ENCODE results near the gene RABEPK.
"Not testable (repeated sequence)": the region's sequence is repeated elsewhere in the genome, so short reads cannot be mapped to it uniquely, and the experiment has no call there.

Gene RABEPK, protein sequence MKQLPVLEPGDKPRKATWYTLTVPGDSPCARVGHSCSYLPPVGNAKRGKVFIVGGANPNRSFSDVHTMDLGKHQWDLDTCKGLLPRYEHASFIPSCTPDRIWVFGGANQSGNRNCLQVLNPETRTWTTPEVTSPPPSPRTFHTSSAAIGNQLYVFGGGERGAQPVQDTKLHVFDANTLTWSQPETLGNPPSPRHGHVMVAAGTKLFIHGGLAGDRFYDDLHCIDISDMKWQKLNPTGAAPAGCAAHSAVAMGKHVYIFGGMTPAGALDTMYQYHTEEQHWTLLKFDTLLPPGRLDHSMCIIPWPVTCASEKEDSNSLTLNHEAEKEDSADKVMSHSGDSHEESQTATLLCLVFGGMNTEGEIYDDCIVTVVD

DNA sequence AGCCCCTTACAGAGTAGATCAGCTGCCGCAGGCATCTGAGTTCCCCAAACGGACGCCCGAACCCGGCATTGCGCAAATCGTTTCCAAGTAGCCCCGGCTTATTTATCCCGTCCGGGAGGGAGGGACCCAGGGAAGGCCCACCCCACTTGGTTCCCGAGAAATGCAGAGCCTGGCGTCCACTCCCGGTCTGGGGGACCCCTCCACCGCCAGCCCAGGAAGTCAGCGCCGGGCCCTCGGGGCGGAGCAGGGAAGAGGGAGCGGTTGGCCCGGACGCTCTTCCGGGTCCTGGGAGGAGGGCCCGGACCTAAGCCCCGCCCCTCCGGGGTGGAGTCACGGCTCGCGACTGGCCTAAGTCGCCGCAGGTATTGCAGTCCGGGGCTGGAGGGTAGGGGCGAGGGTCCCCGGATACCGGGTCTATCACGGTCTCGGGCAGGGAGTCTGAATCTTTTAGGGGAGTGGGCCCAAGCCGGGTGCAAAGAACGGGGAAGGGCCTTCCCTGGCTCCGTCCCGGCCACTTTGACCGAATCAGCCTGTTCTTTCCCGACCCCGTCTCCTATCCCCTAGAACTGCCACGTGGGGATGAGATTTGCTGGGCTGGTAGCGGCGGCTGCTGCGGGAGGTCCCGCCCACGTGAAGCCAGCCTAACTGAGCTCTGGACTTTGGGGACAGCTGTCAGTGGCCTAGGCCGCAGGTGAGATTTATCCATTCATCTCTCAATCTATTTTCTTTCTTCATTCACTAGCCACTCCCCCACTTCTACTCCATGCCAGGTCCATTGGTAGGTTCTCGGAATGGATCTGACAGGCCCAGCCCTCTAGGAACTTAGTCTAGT, at the start of gene RABEPK:
RABEPK (plus strand) TSS at position 327 of the 832 bp plus-strand sequence. CDS start 2,472 bp downstream, outside the sequence.
- peak; percentile 81 for DNase-seq (ENCODE audit: low read depth)

DNA sequence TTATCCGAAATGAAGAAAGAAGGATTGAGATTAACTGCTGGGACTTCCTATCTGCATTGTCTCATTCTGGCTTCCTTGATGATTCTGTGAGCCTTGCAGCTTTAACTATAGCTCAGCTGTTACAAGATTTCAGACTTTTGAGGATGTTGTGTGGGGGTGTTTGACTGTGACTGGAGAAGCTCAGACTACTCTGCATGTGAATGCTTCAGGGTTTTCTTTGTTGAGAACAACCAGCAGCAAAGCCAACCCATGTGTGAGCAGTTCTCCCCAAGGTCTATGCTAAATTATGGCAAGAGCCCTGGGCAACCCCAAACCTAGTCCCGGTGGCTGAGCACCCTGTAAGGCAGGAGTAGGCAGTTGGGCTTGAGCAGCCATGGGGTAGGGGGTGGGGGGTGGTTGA, 48.6 kb upstream of the RABEPK start:
- DNase-seq (ENCODE audit: low read depth) = no peak

DNA sequence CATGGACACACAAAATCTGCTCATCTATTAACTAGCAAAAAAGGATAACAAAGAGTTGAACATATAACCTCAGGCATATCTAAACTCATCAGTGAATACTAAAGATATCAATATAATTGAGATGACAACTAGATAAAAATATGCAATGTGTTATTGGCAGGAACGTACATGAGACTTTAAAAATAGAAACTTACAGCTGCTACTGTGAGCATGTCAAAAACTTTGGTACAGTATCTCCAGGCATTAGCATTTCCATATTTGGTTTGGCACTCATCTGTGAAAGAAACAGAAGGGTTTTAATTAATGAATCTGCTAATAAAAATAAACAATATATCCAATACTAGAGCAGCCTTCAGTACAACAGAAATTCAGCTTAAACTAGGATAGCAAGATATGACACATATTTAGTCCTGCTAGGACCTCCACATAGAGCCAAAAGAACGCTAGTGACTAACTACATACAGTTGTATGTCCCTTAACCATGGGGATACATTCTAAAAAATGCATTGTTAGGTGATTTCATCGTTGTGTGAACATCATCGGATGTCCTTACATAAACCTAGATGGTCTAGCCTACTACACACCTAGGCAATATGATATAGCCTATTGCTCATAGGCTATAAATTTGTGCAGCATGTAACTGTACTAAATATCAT, 46.5 kb upstream of the RABEPK start:
- DNase-seq (ENCODE audit: low read depth) = no peak

DNA sequence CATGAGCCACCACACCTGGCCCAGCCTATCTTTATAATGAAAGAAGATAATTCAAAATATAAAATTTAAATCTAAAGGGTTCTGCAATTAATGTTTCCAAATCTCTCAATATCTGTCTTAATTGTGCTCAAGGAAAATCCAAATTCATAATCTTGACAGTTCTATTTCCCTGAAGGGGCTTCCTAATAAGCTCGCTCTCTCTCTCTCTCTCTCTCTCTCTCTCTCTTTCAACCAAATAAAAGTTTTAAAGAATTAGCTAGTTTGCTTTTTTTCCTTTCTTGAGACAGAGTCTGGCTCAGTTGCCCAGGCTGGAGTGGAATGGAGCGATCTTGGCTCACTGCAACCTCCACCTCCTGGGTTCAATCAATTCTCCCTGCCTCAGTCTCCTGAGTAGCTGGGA, 43.8 kb upstream of the RABEPK start:
- no peak for DNase-seq (ENCODE audit: low read depth)

DNA sequence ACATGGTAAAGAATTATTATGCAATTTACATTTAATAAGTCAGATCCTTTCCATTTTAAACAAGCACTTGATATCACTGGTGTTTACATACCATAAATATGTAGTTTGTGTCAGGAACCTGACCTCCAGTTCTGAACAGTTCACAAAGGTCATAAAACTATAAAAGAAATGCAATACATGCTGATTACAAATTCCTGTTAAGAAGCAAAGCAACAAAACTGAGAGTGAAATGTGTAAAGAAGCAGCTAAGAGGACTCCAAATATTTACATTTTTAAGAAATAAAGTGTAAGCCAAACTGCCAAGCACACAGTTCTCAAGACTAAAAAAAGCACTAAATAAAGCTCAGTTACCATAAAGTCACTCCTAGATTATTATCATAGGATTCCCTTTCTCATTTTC, 39.6 kb upstream of the RABEPK start:
- no peak for DNase-seq (ENCODE audit: low read depth)

DNA sequence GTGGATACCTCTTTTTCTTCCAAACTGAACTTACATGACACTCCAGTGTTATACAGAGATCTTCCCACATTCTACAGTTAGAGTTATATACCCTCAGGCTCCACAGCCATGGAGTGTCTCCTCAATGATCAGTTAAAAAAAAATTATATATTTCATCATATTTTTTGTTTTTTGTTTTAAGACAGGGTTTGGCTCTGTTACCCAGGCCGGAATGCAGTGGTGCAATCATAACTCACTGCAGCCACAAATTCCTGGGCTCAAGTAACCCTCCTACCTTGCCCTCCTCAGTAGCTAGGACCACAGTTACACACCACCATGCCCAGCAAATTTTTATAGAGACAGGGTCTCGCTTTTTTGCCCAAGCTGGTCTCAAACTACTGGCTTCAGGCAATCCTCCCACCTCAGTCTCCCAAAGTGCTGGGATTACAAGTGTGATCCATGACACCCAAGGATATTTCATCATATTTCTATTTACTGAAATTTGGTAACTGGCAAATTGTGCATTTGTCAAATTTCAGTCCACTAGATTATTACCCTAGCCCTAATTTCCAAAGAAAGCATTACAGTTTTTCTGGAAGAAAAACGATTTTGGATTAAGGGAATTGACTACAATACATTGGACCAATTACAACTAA, 38.9 kb upstream of the RABEPK start:
- no peak for DNase-seq (ENCODE audit: low read depth)

DNA sequence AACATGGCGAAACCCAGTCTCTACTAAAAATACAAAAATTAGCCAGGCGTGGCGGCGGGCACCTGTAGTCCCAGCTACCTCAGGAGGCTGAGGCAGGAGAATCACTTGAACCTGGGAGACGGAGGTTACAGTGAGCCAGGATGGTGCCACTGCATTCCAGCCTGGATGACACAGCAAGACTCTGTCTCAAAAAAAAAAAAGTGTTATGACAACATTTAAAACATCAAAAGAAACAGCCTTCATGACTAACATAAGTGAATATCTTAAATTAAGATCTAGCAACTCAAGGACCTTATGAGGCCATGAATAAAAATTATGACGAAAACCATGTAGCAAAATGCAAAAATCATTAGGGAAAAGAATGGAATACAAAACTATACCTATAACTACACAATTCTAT, 37.5 kb upstream of the RABEPK start:
- DNase-seq (ENCODE audit: low read depth) = not testable (repeated sequence)

DNA sequence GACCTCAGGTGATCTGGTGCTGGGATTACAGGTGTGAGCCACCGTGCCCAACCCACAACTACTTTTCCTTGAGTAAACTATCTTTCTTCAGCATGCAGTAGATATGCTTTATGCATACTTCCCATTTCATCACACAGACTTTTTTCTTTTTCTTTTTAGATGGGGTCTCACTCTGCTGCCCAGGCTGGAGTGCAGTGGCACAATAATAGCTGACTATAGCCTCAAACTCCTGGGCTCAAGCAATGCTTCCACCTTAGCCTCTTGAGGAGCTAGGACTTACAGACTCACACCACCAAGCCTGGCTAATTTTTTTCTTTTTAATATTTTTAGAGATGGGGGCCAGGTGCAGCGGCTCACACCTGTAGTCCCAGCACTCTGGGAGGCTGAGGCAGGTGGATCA, 33.6 kb upstream of the RABEPK start:
- no peak for DNase-seq (ENCODE audit: low read depth)

DNA sequence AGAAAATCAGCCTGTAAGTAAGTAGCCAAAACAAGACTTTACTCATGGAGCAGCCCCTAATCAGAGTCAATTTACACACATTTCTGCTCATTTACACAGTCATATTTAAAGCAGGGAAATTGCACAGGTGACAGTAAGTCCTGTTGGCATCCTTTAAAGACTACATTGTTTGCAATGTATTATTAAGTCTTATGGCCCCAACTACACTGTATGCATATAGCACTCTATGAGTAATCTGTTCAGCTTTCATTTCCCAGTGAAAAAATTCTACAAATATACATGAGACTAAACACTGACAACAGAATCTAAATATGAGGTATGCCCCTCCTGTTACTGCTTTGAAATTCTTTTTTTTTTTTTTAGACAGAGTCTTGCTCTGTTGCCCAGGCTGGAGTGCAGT, 30.4 kb upstream of the RABEPK start:
- no peak for DNase-seq (ENCODE audit: low read depth)

DNA sequence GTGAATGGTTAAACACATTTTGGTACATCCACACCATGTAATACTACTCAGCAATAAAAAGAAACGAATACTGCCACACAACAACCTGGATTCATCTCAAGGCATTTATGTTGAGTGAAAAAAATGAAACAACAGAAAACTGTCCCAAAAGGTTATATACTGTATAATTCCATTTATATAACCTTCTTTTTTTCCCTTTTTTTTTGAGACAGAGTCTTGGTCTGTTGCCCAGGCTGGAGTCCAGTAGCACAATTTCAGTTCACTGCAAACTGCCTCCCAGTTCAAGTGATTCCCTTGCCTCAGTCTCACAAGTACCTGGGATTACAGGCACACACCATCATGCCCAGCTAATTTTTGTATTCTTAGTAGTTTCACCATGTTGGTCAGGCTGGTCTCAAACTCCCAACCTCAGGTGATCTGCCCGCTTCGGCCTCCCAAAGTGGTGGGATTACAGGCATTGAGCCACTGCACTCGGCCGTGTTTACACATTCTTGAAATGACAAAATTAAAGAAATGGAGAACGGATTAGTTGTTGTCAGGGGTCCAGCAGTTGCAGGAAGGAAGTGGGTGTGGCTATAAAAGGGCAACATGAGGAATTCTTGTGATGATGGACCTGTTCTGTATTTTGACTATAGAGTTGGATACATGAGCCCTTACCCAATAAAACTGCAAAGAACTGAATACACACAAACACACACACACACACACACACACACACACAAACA, 28.1 kb upstream of the RABEPK start:
- DNase-seq (ENCODE audit: low read depth) = no peak

DNA sequence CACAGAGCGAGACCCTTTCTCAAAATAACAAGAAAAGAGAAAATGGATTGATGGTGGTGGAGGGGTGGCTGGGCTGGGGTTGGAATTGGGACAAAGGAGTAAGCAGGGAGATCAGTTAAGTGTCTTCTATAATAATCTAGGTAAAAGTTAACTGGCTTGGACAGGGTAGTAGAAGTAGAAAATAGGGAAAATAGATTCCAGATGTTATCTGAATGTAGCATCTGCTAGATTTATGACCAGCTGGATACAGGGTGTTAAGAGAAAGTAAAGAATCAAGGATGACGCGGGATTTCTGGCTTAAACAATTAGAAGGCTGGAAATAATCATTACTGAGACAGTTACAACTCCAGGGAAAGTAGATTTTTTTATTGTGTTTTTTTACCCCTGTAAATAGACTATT, 23.7 kb upstream of the RABEPK start:
- DNase-seq (ENCODE audit: low read depth) = no peak

DNA sequence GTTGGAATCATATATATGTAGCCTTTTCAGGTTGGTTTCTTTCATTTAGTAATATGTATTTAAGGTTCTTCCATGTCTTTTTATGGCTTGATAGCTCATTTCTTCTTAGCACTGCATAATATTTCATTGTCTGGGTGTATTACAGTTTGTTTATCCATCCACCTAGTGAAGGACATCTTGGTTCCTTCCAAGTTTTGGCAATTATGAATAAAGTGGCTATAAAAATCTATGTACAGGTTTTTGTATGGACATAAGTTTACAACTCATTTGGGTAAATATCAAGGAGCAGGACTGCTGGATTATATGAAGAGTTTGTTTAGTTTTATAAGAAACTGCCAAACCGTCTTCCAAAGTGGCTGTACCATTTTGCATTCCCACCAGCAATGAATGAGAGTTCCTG, 22.5 kb upstream of the RABEPK start:
- DNase-seq (ENCODE audit: low read depth) = no peak

DNA sequence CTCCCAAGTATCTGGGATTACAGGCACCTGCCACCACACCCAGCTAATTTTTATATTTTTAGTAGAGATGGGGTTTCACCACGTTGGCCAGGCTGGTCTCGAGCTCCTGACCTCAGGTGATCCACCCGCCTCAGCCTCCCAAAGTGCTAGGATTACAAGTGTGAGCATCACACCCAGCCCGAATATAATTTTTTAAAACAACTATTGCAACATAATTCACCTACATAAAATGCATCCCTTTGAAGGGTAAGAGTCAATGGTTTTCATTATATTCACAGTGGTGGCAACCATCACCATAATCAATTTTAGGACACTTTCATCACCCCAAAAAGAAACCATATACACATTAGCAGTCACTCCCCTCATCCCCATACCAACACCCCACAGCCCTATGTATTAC, 20.6 kb upstream of the RABEPK start:
- not testable (repeated sequence) for DNase-seq (ENCODE audit: low read depth)

DNA sequence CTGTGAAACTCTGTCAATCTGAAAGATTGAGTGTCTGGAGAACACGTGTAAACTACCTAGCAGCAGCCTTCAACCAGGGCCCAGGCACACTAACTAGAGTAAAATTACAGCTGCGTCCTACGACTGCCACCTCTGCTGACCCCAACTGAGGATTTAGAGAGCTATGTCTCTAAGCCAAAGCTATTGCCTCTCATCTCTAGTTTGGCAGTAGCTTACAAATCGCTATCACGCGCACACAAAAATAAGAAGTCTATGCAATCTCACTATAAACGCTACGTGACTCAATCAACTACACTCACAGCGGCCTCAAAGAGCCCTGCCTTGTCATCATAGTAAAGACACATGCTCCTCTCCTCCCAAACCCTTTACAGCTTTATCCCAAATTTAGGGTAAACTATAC, 19.5 kb upstream of the RABEPK start:
- no peak for DNase-seq (ENCODE audit: low read depth)

DNA sequence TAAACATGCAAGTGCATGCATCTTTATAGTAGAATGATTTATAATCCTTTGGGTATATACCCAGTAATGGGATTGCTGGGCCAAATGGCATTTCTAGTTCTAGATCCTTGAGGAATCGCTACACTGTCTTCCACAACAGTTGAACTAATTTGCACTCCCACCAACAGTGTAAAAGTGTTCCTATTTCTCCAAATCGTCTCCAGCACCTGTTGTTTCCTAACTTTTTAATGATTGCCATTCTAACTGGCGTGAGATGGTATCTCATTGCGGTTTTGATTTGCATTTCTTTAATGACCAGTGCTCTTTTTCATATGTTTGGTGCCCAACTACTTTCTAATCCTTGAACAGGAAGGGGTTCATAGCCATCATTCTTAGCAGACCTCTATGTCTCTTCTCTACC, 18.6 kb upstream of the RABEPK start:
- DNase-seq (ENCODE audit: low read depth) = not testable (repeated sequence)

DNA sequence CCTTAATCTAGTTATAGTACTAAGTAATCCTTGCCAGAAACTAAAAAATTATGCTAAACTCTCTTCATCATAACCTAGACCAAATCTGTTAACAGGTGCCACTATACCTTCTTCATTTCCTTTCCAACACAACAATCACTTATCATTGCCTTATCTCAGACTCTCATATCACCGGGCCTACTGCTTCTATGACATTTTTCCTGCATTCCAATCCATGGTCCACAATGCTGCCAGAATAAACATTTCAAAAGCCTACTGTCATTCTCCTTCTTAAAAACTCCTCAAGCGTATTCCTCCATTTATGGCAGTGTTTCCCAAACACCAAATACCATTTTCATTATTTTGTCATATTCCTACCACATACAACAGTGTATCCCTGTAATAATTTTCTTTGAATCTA, 17.3 kb upstream of the RABEPK start:
- DNase-seq (ENCODE audit: low read depth) = no peak

DNA sequence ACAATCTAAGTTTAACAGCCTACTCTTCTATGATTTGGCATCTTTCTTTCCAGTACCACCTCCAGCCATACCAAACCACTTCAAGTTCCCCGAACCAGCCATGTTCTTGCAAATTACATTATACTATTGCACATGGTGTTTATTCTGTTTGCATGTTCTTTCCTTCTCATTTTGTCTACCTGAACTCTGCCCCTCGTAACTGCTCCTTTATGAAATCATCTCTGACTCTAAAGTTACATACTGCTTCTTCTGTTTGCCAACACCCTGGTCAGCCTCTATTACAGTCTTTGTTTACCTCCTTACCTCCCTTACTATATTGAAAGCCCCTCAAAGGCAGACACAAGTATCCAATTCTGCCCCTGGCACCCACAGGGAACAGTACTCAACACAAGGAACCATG, 16.8 kb upstream of the RABEPK start:
- no peak for DNase-seq (ENCODE audit: low read depth)

DNA sequence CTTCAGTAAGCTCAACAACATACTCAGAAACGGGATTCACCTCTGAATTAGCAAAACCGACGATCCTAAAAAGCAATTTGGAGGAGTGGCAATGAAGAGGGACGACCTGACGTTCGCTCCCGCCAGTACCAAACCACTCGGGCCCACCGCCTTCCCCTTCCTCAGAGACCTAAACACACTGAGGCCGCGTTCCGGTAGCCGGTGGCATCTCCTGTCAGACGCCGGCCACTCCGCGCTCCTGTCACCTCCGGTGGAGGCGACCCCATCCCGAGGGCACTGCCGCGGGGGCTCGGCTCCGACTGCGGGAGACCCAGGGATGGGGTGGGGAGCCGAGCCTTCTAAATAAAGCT, 11.4 kb upstream of the RABEPK start:
- no peak for DNase-seq (ENCODE audit: low read depth)

DNA sequence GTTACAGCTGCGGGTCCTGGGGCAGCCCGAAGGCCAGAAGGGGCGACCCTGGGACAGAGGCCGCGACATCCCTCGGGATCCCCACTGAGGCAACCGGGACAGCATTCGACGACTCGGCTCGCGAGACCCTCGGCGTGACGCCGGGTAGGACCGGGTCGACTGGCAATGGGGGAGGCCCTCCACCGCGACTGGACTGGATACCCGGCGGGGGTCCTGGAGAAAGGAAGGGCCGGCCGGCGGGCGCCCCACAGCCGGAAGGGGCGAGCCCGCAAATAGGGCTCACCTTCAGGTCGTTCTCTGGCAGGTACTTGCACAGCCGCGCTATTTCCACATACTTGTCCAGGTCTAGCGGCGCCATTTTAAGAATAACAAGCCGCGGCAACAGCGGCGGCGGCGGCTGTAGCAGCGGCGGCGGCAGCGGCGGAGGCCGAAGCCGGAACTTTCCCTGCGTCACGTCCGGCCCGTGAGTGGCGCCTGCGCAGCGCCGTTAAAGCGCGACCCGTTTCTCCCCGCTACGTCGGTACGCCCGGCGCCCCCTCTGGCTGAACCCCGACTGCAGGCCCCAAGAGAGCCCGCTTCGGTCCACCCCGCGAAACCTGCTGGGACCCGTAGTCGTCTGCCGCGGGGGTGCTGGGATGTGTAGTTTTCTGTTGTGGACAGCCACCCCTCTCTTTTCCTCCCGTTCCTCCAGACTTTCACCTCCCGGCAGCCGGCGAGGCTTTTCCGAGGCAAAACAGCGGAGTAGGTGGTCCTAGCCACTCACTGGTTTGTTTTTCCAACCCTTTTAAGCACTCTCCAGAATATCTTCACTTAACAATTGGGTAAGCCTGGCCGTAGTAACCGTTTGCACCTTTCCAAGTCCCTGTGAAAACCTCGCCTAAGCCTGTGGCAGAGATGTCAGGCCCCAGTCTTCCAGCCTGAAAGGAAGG, 10.7 kb upstream of the RABEPK start, which contains the start of gene PPP6C:
PPP6C (minus strand) TSS at position 443 of the 929 bp plus-strand sequence; CDS start at position 358, 85 bp downstream.
- DNase-seq (ENCODE audit: low read depth) = peak; percentile 95

DNA sequence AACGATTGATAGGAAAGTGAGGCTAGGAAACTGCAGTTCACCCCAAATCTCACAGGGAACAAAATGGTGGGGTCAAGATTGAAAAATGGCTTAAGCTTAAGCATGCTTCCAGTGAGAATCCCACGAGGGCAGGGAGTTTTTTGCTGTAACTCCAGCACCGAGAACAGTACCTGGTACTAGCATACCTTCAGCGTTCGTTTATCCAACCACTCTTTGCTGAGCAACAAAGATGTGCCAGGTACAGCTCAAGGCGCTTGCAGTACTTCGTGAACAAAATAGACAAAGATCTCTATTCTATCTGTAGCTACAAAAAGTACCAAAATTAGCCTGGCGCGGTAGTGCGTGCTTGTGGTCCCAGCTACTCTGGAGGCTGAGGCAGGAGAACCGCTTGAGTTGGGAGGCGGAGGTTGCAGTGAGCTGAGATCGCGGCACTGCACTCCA, 10.0 kb upstream of the RABEPK start:
- no peak for DNase-seq (ENCODE audit: low read depth)
